Panc1 (cell line): ENCODE data around the gene MYL3. TPM values are rescaled to one million over a fixed set of nuclear protein-coding genes. Genes with fewer than 3 reads are reported as not detected.

Source experiments
- ATAC-seq: fragments of 200-7000 bp; cut with Tn5 transposase; 2 replicates; pipeline ENCODE4 v1.9.1; 2020; ENCODE audit warnings: mild to moderate bottlenecking, moderate library complexity
- BruUV-seq: library from RNA; stranded (reverse); fragments of 400-500 nt; replicated peaks from 2 replicates; lab custom pipeline; 2021; lab: Mats Ljungman, UMichigan
- CTCF ChIA-PET: fragments of 300-600 bp; sonication (Branson Sonifier 250); formaldehyde crosslinking; loops from one replicate; lab custom pipeline; 2022; ENCODE audit warnings: antibody characterized with exemption; lab: Charles Lee
- POLR2A ChIA-PET: fragments of 300-600 bp; sonication (Branson Sonifier 250); formaldehyde crosslinking; loops from one replicate; lab custom pipeline; 2022; ENCODE audit warnings: antibody characterized with exemption; lab: Charles Lee
- DNase-seq: peaks from one replicate; pipeline ENCODE4 v3.0.0-alpha.2; 2010; ENCODE audit warnings: low read depth, low spot score
- H3K27ac ChIP-seq: 2 replicates; pipeline ENCODE4 v1.5.1; 2011; ENCODE audit warnings: mild to moderate bottlenecking, low read length, inconsistent platforms
- H3K27me3 ChIP-seq: fragments of 200-500 bp; sonication (Bioruptor generic); 2 replicates; pipeline ENCODE4 v1.6.0; 2014; ENCODE audit warnings: low read length, inconsistent platforms; ENCODE audit not compliant: control insufficient read depth, insufficient read depth
- H3K36me3 ChIP-seq: fragments of 200-500 bp; sonication (Bioruptor generic); 2 replicates; pipeline ENCODE4 v1.5.1; 2014; ENCODE audit warnings: inconsistent platforms, mild to moderate bottlenecking, low read length, moderate library complexity; ENCODE audit not compliant: control insufficient read depth, insufficient read depth
- H3K4me1 ChIP-seq: 2 replicates; pipeline ENCODE4 v1.5.1; 2011; ENCODE audit warnings: inconsistent platforms, mild to moderate bottlenecking, low read length, moderate library complexity; ENCODE audit not compliant: control insufficient read depth, insufficient read depth
- H3K4me3 ChIP-seq, 2 experiments: 2 replicates each; pipeline ENCODE4 v1.5.1; 2011 to 2012; ENCODE audit warnings: low read depth in 2 of 2, low read length in 2 of 2, mild to moderate bottlenecking in 2 of 2, inconsistent platforms in 1 of 2, moderate library complexity in 1 of 2
- H3K9me3 ChIP-seq: fragments of 200-500 bp; sonication (Bioruptor generic); 2 replicates; pipeline ENCODE4 v1.5.1; 2014; ENCODE audit warnings: low read depth, mild to moderate bottlenecking, inconsistent platforms, low read length, moderate library complexity; ENCODE audit not compliant: control insufficient read depth, insufficient read depth
- CTCF ChIP-seq: fragments of 450-650 bp; IDR thresholded peaks from 2 replicates; pipeline ENCODE4 v1.5.1; 2017; ENCODE audit warnings: mild to moderate bottlenecking
- POLR2AphosphoS5 ChIP-seq: IDR thresholded peaks from 2 replicates; pipeline ENCODE4 v1.6.1; 2012; ENCODE audit warnings: mild to moderate bottlenecking, low read depth, low read length, moderate library complexity
- REST ChIP-seq, 2 experiments: IDR thresholded peaks; 2 replicates each; pipeline ENCODE4 v1.6.1; 2011 to 2012; ENCODE audit warnings: low read depth in 2 of 2, control low read depth in 1 of 2, low read length in 1 of 2, mild to moderate bottlenecking in 1 of 2, moderate library complexity in 1 of 2; ENCODE audit not compliant: insufficient read depth in 1 of 2
- SIN3A ChIP-seq: IDR thresholded peaks from 2 replicates; pipeline ENCODE4 v1.6.1; 2012; ENCODE audit warnings: low read depth, mild to moderate bottlenecking, low read length, moderate library complexity, borderline replicate concordance; ENCODE audit not compliant: insufficient read depth
- TCF7L2 ChIP-seq: IDR thresholded peaks from 2 replicates; pipeline ENCODE4 v1.6.1; 2011; ENCODE audit warnings: mild to moderate bottlenecking, low read depth, low read length, inconsistent platforms
- in situ Hi-C: cut with HindIII; loops from 2 replicates; pipeline ENCODE4 v1.10.0; 2016; ENCODE audit warnings: low sequenced_read_pairs, low pct_unique_long_range_greater_than_20kb
- intact Hi-C: fragments of 100-400 bp; cut with micrococcal nuclease; formaldehyde crosslinking; loops from one replicate; pipeline ENCODE4 v1.10.0; 2022; ENCODE audit not compliant: unreplicated experiment
- total RNA-seq: library from RNA; stranded (reverse); gene quantifications from one replicate; pipeline ENCODE4 v1.2.1, GENCODE V29; 2021; ENCODE audit not compliant: unreplicated experiment

Gene MYL3
- total RNA-seq, 1 experiment from 2014 or later, result not detected

GRCh38 chr3:46907960-46908293 is 44.7 kb upstream of the MYL3 start:
- in situ Hi-C loops (no loop called here), intact Hi-C loops (loop anchor here (2.0 to 5.0 kb wide), 2 partner anchors 41 to 203 kb away; no protein-coding TSS in a partner anchor)
- POLR2A ChIA-PET, result no interaction called here
- Histone ChIP-seq H3K9me3 (no peaks in the 10 kb centered on the region), H3K4me1 (no peaks in the 10 kb centered on the region), H3K27me3 (no peaks in the 10 kb centered on the region), H3K4me3 (no peak overlapping the region), H3K27ac (no peak overlapping the region), H3K36me3 (no peaks in the 10 kb centered on the region)
- no TSS peak for BruUV-seq
- CTCF ChIA-PET, result no interaction called here
- DNase-seq (no peak), ATAC-seq (no peak)
- TF ChIP-seq TCF7L2, result no peak
- no peak for TF ChIP-seq REST (IDR thresholded peaks at IDR 0.05; ENCODE audit: insufficient read depth in 1 of 2, low read depth in 2 of 2, low read length in 1 of 2)
- TF ChIP-seq POLR2AphosphoS5, result no peak
- no peak for TF ChIP-seq SIN3A
- TF ChIP-seq CTCF, result no peak

- POLR2A ChIA-PET, result no interaction called here
- Histone ChIP-seq H3K36me3 (no peaks in the 10 kb centered on the region), H3K4me1 (no peaks in the 10 kb centered on the region), H3K4me3 (no peak overlapping the region), H3K9me3 (no peaks in the 10 kb centered on the region), H3K27me3 (no peaks in the 10 kb centered on the region), H3K27ac (no peak overlapping the region)
- BruUV-seq, result no TSS peak
- CTCF ChIA-PET, result no interaction called here
- no peak for DNase-seq
- intact Hi-C loops (loop anchor here (5.0 kb wide), 1 partner anchor 40 kb away; no protein-coding TSS in a partner anchor), in situ Hi-C loops (no loop called here)
- no peak for TF ChIP-seq POLR2AphosphoS5
- TF ChIP-seq REST (IDR thresholded peaks at IDR 0.05; ENCODE audit: insufficient read depth in 1 of 2, low read depth in 2 of 2, low read length in 1 of 2), result no peak
- TF ChIP-seq TCF7L2, result no peak
- no peak for TF ChIP-seq CTCF
- no peak for ATAC-seq
These were observed 44.0 kb upstream of the MYL3 start for GRCh38 chr3:46907271-46907670.
